Measurements from ENCODE around the gene RAB20. TPM values are rescaled to one million over a fixed set of nuclear protein-coding genes. Genes with fewer than 3 reads are reported as not detected.

Gene RAB20
- total and polyA plus RNA-seq, 4 donors, result 9.8 to 36.9 (median 25.2) TPM

GRCh38 chr13:110554946-110555345 lies 6.6 kb downstream of the RAB20 start:
- no peak overlapping the region for H3K4me3 ChIP-seq (ENCODE audit: low read depth in 1 of 3, low read length in 3 of 3)
- WGBS, result 79% methylated on average over 15 of the region's 16 CpGs
- H3K27me3 ChIP-seq (ENCODE audit: control insufficient read depth in 4 of 4, insufficient read depth in 4 of 4, low read length in 3 of 4), result no peaks in the 10 kb centered on the region
- no peaks in the 10 kb centered on the region for H3K9me3 ChIP-seq (ENCODE audit: control insufficient read depth in 4 of 4, low read length in 3 of 4)
- TF ChIP-seq FOXA1 (IDR thresholded peaks at IDR 0.05) (no peak), EGR1 (IDR thresholded peaks at IDR 0.05; ENCODE audit: low read depth in 2 of 2) (no peak), TAF1 (conservative IDR thresholded peaks at IDR 0.05) (no peak), RAD21 (IDR thresholded peaks at IDR 0.05) (no peak), RXRA (IDR thresholded peaks at IDR 0.05) (no peak), ZBTB33 (IDR thresholded peaks at IDR 0.05) (no peak), CTCF (IDR thresholded peaks at IDR 0.05; ENCODE audit: low read depth, low read length, missing input control) (no peak), REST (IDR thresholded peaks at IDR 0.05) (no peak)
- H3K27ac ChIP-seq (ENCODE audit: low read depth in 1 of 2, low read length in 2 of 2), result peak overlapping the region; percentile 47
- H3K36me3 ChIP-seq (ENCODE audit: control insufficient read depth in 4 of 4, insufficient read depth in 3 of 4, low read depth in 1 of 4, low read length in 3 of 4), result peaks cover 0 to 10% (median 7%) of the 10 kb centered on the region in 4 donors
- H3K4me1 ChIP-seq (ENCODE audit: control insufficient read depth in 4 of 4, insufficient read depth in 4 of 4, low read length in 3 of 4), result peaks cover 13 to 60% (median 51%) of the 10 kb centered on the region in 4 donors
- no peak for DNase-seq (ENCODE audit: low spot score)
- H3K9ac ChIP-seq (ENCODE audit: low read depth in 1 of 2, low read length in 2 of 2), result no peak overlapping the region

- TF ChIP-seq ATF3 (IDR thresholded peaks at IDR 0.05) (no peak), HNF4G (IDR thresholded peaks at IDR 0.05) (no peak), REST (IDR thresholded peaks at IDR 0.05) (no peak), RAD21 (IDR thresholded peaks at IDR 0.05) (no peak), JUND (IDR thresholded peaks at IDR 0.05) (no peak), RXRA (IDR thresholded peaks at IDR 0.05) (no peak)
- Histone ChIP-seq H3K9ac (ENCODE audit: low read depth in 1 of 2, low read length in 2 of 2) (no peak overlapping the region), H3K4me3 (ENCODE audit: low read depth in 1 of 3, low read length in 3 of 3) (no peak overlapping the region), H3K9me3 (ENCODE audit: control insufficient read depth in 4 of 4, low read length in 3 of 4) (no peaks in the 10 kb centered on the region), H3K4me1 (ENCODE audit: control insufficient read depth in 4 of 4, insufficient read depth in 4 of 4, low read length in 3 of 4) (peaks cover 13 to 56% (median 46%) of the 10 kb centered on the region in 4 donors), H3K27me3 (ENCODE audit: control insufficient read depth in 4 of 4, insufficient read depth in 4 of 4, low read length in 3 of 4) (no peaks in the 10 kb centered on the region), H3K36me3 (ENCODE audit: control insufficient read depth in 4 of 4, insufficient read depth in 3 of 4, low read depth in 1 of 4, low read length in 3 of 4) (peaks cover 0 to 10% (median 7%) of the 10 kb centered on the region in 4 donors), H3K27ac (ENCODE audit: low read depth in 1 of 2, low read length in 2 of 2) (no peak overlapping the region)
- WGBS, result 78% methylated on average over 8 of the region's 8 CpGs
- no peak for DNase-seq (ENCODE audit: low spot score)
Measured at GRCh38 chr13:110554227-110554836, 7.2 kb downstream of the RAB20 start.

Measured in liver (tissue), 9 donors.